Adrenal gland (tissue), 12 donors: ENCODE measurements around the gene RAG1. TPM values are rescaled to one million over a fixed set of nuclear protein-coding genes. Genes with fewer than 3 reads are reported as not detected.

Source experiments
- DNase-seq, 7 donors: peaks; one replicate each; pipeline ENCODE4 v3.0.0-alpha.2; 2019 to 2020
- H3K27ac ChIP-seq, 5 donors: fragments of 200-600 bp; sonication (generic) in 4 of 5; 1 replicate in 3 of 5; 2 replicates in 2 of 5; pipeline versions ENCODE4 v1.5.1 to v1.8.0; 2016 to 2020; ENCODE audit warnings: mild to moderate bottlenecking in 1 of 5
- H3K27me3 ChIP-seq: fragments of 200-600 bp; 2 replicates; pipeline ENCODE4 v1.8.0; 2021
- H3K36me3 ChIP-seq, 2 donors: fragments of 200-600 bp; replicated peaks in 1 of 2; 1 replicate in 1 of 2; 2 replicates in 1 of 2; pipeline versions ENCODE4 v1.5.1 to v1.8.0; 2018 to 2022
- H3K4me1 ChIP-seq, 2 donors: fragments of 200-600 bp; replicated peaks in 1 of 2; 1 replicate in 1 of 2; 2 replicates in 1 of 2; pipeline versions ENCODE4 v1.5.1 to v1.8.0; 2018 to 2021
- H3K4me3 ChIP-seq, 4 donors: fragments of 200-600 bp; sonication (generic) in 3 of 4; one replicate each; pipeline ENCODE4 v1.5.1; 2016 to 2018
- H3K9me3 ChIP-seq, 3 donors: fragments of 200-600 bp; sonication (generic) in 1 of 3; replicated peaks in 1 of 3; 1 replicate in 2 of 3; 2 replicates in 1 of 3; pipeline versions ENCODE4 v1.5.1 to v1.8.0; 2016 to 2021
- POLR2A ChIP-seq, 2 donors: fragments of 450-650 bp; IDR thresholded peaks; one replicate each; pipeline ENCODE4 v1.6.1; 2017; ENCODE audit warnings: antibody characterized with exemption in 2 of 2, mild to moderate bottlenecking in 2 of 2, moderate library complexity in 1 of 2
- WGBS, 4 donors: extraction: QIAGEN DNeasy Blood & Tissue Kit in 2 of 4; methylation state at CpG; one replicate each; pipeline versions ENCODE4 v1.1.5 to v1.1.7; 2013 to 2017; 5-methylcytosine and 5-hydroxymethylcytosine counted together
- intact Hi-C, 2 donors: fragments of 100-400 bp; cut with DNase I; formaldehyde crosslinking; loops; one replicate each; pipeline versions ENCODE4 v1.14.1 to v1.15.0; 2022 to 2023
- polyA plus RNA-seq, 3 donors: library from polyadenylated mRNA; stranded (reverse); fragments of 200-250 nt in 2 of 3; fragments of 350-450 nt in 1 of 3; fragmentation: Illumina TruSeq in 1 of 3; extraction: RNeasy Lipid Tissue Mini Kit (QIAGEN cat#74804) in 1 of 3; gene quantifications; one replicate each; pipeline ENCODE4 v1.2.3, GENCODE V29; 2013 to 2014
- total RNA-seq, 9 donors: library from RNA; depleted of rRNA in 4 of 9; stranded (reverse); fragments of >200 nt in 4 of 9; fragments of 120-200 nt in 1 of 9; fragmentation: NEBNext Ultra II Directional in 1 of 9; extraction: Animal tissue kit (Norgen Biotek cat#: 25700) in 1 of 9; gene quantifications; one replicate each; pipeline versions ENCODE4 v1.1.0 to v1.2.4, GENCODE V29; 2013 to 2023
- TF ChIP-seq, protein P1 (sequence below), 6 experiments: fragments of 450-650 bp in 4 of 6; fragments of 200-600 bp in 2 of 6; sonication (generic) in 1 of 6; IDR thresholded peaks; 1 replicate in 5 of 6; 2 replicates in 1 of 6; pipeline versions ENCODE4 v1.5.1 to v1.8.0; 2016 to 2021; ENCODE audit warnings: antibody characterized with exemption in 6 of 6, mild to moderate bottlenecking in 2 of 6, moderate library complexity in 1 of 6
- donor health status: healthy with polysubstance abuse.
- donor health status: Bipolar disorder and iron deficiency.
- donor health status: DM: yes; HTN: yes; CAD: no.
- donor health status: DM: no; HTN: no; CAD: no.
- donor health status: DM: no; HTN: no; CAD: no.
- donor health status: DM: yes; HTN: yes; CAD: no.

RAG1 gene
- total and polyA plus RNA-seq, 12 donors, result 0.17 to 3.5 (median 1.7) TPM

DNA sequence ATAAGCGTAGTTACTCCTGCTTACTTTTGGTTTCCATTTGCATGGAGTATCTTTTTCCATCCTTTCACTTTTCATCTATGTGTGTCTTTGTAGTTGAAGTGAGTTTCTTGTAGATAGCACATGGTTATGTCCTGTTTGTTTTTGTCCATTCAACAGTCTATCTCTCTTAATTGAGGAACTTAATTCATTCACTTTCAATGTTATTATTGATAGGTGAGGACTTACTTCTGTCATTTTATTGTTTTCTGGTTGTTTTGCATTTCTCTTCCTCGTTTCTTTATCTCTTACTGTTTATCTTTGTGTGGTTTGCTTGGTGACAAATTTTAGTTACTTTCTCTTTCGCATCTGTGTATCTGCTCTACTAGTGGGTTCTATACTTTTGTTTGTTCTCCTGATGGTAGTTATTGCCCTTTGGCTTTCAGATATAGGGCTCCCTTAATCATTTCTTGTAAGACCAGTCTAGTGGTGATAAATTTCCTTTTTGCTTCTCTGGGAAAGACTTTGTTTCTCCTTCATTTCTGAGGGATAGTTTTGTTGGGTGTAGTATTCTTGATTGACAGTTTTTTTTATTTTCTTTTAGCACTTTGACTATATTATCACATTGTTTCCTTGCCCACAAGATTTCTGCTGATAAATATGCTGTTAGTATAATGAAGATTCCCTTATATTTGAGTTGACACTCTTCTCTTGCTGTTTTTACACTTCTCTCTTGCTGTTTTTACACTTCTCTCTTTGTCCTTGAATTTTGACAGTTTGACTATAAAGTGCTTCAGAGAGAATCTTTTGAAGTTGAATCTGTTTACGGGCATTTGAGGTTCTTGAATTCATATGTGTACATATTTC is 9.0 kb upstream of the RAG1 start:
- TF ChIP-seq POLR2A (IDR thresholded peaks at IDR 0.05), result no peak
- TF ChIP-seq, protein P1, sequence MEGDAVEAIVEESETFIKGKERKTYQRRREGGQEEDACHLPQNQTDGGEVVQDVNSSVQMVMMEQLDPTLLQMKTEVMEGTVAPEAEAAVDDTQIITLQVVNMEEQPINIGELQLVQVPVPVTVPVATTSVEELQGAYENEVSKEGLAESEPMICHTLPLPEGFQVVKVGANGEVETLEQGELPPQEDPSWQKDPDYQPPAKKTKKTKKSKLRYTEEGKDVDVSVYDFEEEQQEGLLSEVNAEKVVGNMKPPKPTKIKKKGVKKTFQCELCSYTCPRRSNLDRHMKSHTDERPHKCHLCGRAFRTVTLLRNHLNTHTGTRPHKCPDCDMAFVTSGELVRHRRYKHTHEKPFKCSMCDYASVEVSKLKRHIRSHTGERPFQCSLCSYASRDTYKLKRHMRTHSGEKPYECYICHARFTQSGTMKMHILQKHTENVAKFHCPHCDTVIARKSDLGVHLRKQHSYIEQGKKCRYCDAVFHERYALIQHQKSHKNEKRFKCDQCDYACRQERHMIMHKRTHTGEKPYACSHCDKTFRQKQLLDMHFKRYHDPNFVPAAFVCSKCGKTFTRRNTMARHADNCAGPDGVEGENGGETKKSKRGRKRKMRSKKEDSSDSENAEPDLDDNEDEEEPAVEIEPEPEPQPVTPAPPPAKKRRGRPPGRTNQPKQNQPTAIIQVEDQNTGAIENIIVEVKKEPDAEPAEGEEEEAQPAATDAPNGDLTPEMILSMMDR (IDR thresholded peaks at IDR 0.05), result no peak
- no peak overlapping the region for H3K4me3 ChIP-seq
- no peak for DNase-seq
- WGBS, 4 donors, result 60 to 71% (median 69%) methylated on average over 4 of the region's 4 CpGs
- H3K27me3 ChIP-seq, result no peaks in the 10 kb centered on the region
- no peaks in the 10 kb centered on the region for H3K9me3 ChIP-seq
- intact Hi-C loops, result no loop called here
- no peaks in the 10 kb centered on the region for H3K4me1 ChIP-seq
- H3K36me3 ChIP-seq, result no peaks in the 10 kb centered on the region
- no peak overlapping the region for H3K27ac ChIP-seq

DNA sequence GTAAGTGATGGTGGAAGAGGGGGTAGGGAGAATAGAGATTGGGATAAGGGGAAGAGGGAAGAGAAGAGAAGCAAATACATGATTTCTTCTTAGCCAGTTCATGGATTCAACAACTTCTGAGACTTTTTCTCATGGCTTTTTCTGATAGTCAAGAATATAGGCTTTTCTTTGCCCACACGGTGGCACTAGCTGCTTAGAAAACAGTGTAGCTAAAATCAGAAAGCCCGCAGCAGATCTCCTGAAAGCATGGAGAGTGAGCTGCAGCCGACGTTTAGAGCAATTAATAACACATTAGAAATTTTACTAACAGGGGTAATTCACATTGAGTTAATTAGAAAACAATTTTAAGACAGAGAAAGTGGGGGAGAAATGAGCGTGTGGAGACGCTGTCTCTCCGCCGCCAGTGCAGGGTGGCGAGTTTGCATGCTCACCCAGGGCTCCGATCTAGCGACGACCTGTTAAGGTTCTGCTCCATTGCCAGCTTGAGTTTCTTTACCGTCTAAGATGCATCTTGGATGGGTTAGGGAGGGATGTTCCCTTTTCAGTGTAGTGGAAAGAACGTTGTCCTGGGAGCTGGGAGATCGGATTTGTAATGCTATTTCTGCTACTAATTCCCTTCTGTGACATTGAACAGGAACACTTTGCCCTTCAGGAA is 3.3 kb upstream of the RAG1 start:
- H3K27me3 ChIP-seq, result no peaks in the 10 kb centered on the region
- H3K9me3 ChIP-seq, result no peaks in the 10 kb centered on the region
- peak; percentile 40 to 81 (median 56) for DNase-seq
- no peak for TF ChIP-seq POLR2A (IDR thresholded peaks at IDR 0.05)
- TF ChIP-seq, protein P1 (IDR thresholded peaks at IDR 0.05), result peak; percentile 47 to 80 (median 67)
- WGBS, 4 donors, result 3 to 12% (median 4%) methylated on average over 15 of the region's 15 CpGs
- H3K4me3 ChIP-seq, result peak overlapping the region in 2 of 4 donors; percentile 18 to 52
- intact Hi-C loops, result loop anchor here (5.0 kb wide), 2 partner anchors 108 to 183 kb away; no protein-coding TSS in a partner anchor
- H3K4me1 ChIP-seq, result peaks cover 0 to 5% of the 10 kb centered on the region in 2 donors
- H3K27ac ChIP-seq, result no peak overlapping the region
- H3K36me3 ChIP-seq, result no peaks in the 10 kb centered on the region

DNA sequence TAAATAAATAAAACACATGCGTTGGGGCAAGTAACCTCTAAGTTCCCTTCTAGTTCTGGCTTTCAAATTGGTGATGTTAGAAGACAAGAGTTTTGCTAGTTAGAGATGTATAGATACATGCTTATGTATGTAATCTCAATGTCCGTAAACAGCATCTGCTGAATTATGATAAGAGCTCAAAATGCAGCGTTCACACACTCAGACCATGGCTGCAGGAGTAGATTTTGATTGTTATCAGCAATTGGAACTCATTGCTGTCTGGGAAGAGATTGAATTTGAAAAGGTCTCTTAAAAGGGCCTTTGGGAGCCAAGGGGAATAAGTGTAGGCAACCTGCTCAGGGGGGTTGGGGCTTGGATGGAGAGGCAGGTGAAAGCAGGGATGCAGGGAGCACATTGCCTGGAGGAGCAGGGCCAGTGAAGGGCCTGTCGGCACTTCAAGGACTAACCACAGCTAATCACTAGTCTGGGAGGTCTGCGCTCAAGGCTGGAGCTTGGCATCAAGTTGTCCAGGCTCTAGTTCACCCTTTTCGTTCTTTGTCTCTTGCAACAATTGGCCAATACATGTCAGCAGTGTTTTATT is 2.7 kb upstream of the RAG1 start:
- Histone ChIP-seq H3K9me3 (no peaks in the 10 kb centered on the region), H3K27me3 (no peaks in the 10 kb centered on the region), H3K4me3 (peak overlapping the region in 1 of 4 donors; percentile 52), H3K27ac (no peak overlapping the region), H3K36me3 (no peaks in the 10 kb centered on the region), H3K4me1 (peaks cover 0 to 5% of the 10 kb centered on the region in 2 donors)
- no peak for DNase-seq
- WGBS, 4 donors, result 48 to 64% (median 59%) methylated on average over 6 of the region's 6 CpGs
- TF ChIP-seq, protein P1 (IDR thresholded peaks at IDR 0.05), result no peak
- no peak for TF ChIP-seq POLR2A (IDR thresholded peaks at IDR 0.05)
- intact Hi-C loops, result loop anchor here (5.0 kb wide), 2 partner anchors 107 to 182 kb away; no protein-coding TSS in a partner anchor
